Erythroblast (primary cell): ENCODE measurements around the gene CD48.

Experiments
- GATA1 ChIP-seq: IDR thresholded peaks from 2 replicates; pipeline ENCODE4 v1.6.1; 2011; ENCODE audit warnings: low read depth, mild to moderate bottlenecking, control low read depth, low read length, moderate library complexity
- POLR2A ChIP-seq: IDR thresholded peaks from 2 replicates; pipeline ENCODE4 v1.6.1; 2011; ENCODE audit warnings: mild to moderate bottlenecking, low read length

DNA sequence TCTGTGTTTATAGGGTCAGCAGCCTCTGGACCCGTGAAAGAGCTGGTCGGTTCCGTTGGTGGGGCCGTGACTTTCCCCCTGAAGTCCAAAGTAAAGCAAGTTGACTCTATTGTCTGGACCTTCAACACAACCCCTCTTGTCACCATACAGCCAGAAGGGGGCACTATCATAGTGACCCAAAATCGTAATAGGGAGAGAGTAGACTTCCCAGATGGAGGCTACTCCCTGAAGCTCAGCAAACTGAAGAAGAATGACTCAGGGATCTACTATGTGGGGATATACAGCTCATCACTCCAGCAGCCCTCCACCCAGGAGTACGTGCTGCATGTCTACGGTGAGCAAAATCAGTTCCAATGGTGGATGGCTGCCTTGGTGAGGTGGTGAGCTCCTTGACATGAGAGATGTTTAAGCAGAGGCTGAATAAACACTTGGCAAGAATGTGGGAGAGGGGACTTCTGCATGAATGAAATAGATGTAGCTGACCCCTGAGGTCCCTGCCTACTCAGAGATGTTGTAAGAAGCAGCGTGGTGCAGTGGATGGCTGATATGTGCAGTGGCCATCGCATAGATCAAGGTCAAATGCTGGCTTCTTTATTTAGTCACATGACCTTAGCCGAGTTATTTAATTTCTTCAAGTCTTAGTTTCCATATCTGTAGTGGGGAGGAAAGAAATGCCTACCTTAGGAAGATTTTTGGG, 36.7 kb upstream of the CD48 start:
- TF ChIP-seq POLR2A (no peak), GATA1 (no peak)
